Measurements from ENCODE around the gene CEP104. TPM values are rescaled to one million over a fixed set of nuclear protein-coding genes. Genes with fewer than 3 reads are reported as not detected.

Gene CEP104
- total and polyA plus RNA-seq, 2 donors (not counting 1 experiment from before 2014, with no cell fraction given), result 27.7 to 71.8 TPM

GRCh38 chr1:3896396-3897000 is 39.5 kb upstream of the CEP104 start:
- intact Hi-C loops (cut with micrococcal nuclease), result no loop called here
- Mint-ChIP-seq H3K4me1 (peaks cover 40% of the 10 kb centered on the region), H3K27ac (no peak overlapping the region), H3K9me3 (ENCODE audit: insufficient read depth) (peaks cover 4% of the 10 kb centered on the region), H3K27me3 (no peaks in the 10 kb centered on the region), H3K4me3 (no peak overlapping the region)
- Histone ChIP-seq H3K79me2 (ENCODE audit: control insufficient read depth, insufficient read depth, low read length) (peaks cover 73% of the 10 kb centered on the region), H3K27me3 (replicated peaks in 1 of 4; ENCODE audit: control extremely low read depth in 1 of 4, control insufficient read depth in 3 of 4, insufficient read depth in 4 of 4, low read length in 3 of 4) (no peaks in the 10 kb centered on the region), H3K4me3 (ENCODE audit: control extremely low read depth in 1 of 5, extremely low read depth in 1 of 5, insufficient read depth in 1 of 5, low read depth in 2 of 5, low read length in 4 of 5) (no peak overlapping the region), H3K36me3 (replicated peaks in 1 of 2; ENCODE audit: control extremely low read depth in 1 of 2, control insufficient read depth in 1 of 2, extremely low read depth in 1 of 2, insufficient read depth in 2 of 2, low read length in 1 of 2) (peaks cover 0 to 7% of the 10 kb centered on the region in 2 experiments), H3K9me3 (ENCODE audit: control extremely low read depth in 1 of 3, control insufficient read depth in 2 of 3, insufficient read depth in 1 of 3, low read length in 2 of 3) (peaks cover 0 to 18% (median 7%) of the 10 kb centered on the region in 3 donors), H3K27ac (ENCODE audit: low read length in 2 of 2) (no peak overlapping the region), H3K4me1 (ENCODE audit: control insufficient read depth in 2 of 2, insufficient read depth in 2 of 2, low read length in 2 of 2) (peaks cover 18 to 27% of the 10 kb centered on the region in 2 donors), H2AFZ (ENCODE audit: insufficient read depth, low read depth, low read length, poor library complexity, severe bottlenecking) (no peak overlapping the region), H3K9ac (ENCODE audit: low read length) (no peak overlapping the region), H4K20me1 (ENCODE audit: control insufficient read depth, insufficient read depth, low read length, poor library complexity, severe bottlenecking) (peaks cover 19% of the 10 kb centered on the region), H3K4me2 (replicated peaks; ENCODE audit: low read depth, low read length, poor library complexity, severe bottlenecking) (no peak overlapping the region)
- ATAC-seq (ENCODE audit: low read depth) (no peak), DNase-seq (no peak)
- TF ChIP-seq, protein P1, sequence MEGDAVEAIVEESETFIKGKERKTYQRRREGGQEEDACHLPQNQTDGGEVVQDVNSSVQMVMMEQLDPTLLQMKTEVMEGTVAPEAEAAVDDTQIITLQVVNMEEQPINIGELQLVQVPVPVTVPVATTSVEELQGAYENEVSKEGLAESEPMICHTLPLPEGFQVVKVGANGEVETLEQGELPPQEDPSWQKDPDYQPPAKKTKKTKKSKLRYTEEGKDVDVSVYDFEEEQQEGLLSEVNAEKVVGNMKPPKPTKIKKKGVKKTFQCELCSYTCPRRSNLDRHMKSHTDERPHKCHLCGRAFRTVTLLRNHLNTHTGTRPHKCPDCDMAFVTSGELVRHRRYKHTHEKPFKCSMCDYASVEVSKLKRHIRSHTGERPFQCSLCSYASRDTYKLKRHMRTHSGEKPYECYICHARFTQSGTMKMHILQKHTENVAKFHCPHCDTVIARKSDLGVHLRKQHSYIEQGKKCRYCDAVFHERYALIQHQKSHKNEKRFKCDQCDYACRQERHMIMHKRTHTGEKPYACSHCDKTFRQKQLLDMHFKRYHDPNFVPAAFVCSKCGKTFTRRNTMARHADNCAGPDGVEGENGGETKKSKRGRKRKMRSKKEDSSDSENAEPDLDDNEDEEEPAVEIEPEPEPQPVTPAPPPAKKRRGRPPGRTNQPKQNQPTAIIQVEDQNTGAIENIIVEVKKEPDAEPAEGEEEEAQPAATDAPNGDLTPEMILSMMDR (IDR thresholded peaks at IDR 0.05), result no peak
- no peak for TF ChIP-seq EZH2 (IDR thresholded peaks at IDR 0.05; ENCODE audit: borderline replicate concordance, insufficient read depth, low read depth, low read length, poor library complexity, severe bottlenecking)
- POLR2A ChIA-PET, result no interaction called here
- WGBS (ENCODE audit: insufficient coverage), result 100% methylated on average over 4 of the region's 7 CpGs
- CTCF ChIA-PET, result interaction anchor here (0.7 kb wide), 1 partner anchor 121 kb away, joined by 3 read pairs; no protein-coding TSS in a partner anchor

DNA sequence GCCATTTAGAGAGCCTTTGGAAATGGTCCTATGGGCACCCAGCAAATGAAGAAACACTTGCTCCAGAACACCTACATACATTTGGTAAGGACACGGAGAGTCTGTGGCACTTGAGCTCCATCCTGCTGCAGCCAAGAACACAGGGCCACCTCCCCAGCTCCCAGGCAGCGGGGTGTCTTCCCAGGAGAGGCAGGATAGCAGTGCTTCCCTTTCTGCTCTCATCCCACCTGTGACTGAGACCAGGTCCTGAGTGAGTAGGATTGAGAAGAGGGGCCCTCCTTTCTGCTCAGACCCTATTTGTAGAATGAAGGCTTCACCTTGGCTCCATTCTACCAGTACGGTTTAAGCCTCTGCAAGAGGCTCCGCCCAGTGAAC is 38.9 kb upstream of the CEP104 start:
- H3K27me3 Mint-ChIP-seq, result no peaks in the 10 kb centered on the region
- peaks cover 78% of the 10 kb centered on the region for H3K79me2 ChIP-seq (ENCODE audit: control insufficient read depth, insufficient read depth, low read length)
- 96% methylated on average over 3 of the region's 4 CpGs for WGBS (ENCODE audit: insufficient coverage)
- DNase-seq (no peak), ATAC-seq (ENCODE audit: low read depth) (no peak)
- H3K27ac Mint-ChIP-seq, result no peak overlapping the region
- H3K9me3 Mint-ChIP-seq (ENCODE audit: insufficient read depth), result peaks cover 4% of the 10 kb centered on the region
- H3K4me3 Mint-ChIP-seq, result no peak overlapping the region
- peaks cover 0 to 18% (median 7%) of the 10 kb centered on the region in 3 donors for H3K9me3 ChIP-seq (ENCODE audit: control extremely low read depth in 1 of 3, control insufficient read depth in 2 of 3, insufficient read depth in 1 of 3, low read length in 2 of 3)
- peaks cover 41% of the 10 kb centered on the region for H3K4me1 Mint-ChIP-seq
- H3K4me3 ChIP-seq (ENCODE audit: control extremely low read depth in 1 of 5, extremely low read depth in 1 of 5, insufficient read depth in 1 of 5, low read depth in 2 of 5, low read length in 4 of 5), result no peak overlapping the region
- no peak overlapping the region for H3K4me2 ChIP-seq (replicated peaks; ENCODE audit: low read depth, low read length, poor library complexity, severe bottlenecking)
- no peaks in the 10 kb centered on the region for H3K27me3 ChIP-seq (replicated peaks in 1 of 4; ENCODE audit: control extremely low read depth in 1 of 4, control insufficient read depth in 3 of 4, insufficient read depth in 4 of 4, low read length in 3 of 4)
- ChIA-PET POLR2A (no interaction called here), CTCF (no interaction called here)
- H3K27ac ChIP-seq (ENCODE audit: low read length in 2 of 2), result no peak overlapping the region
- H3K36me3 ChIP-seq (replicated peaks in 1 of 2; ENCODE audit: control extremely low read depth in 1 of 2, control insufficient read depth in 1 of 2, extremely low read depth in 1 of 2, insufficient read depth in 2 of 2, low read length in 1 of 2), result peaks cover 0 to 12% of the 10 kb centered on the region in 2 experiments
- H4K20me1 ChIP-seq (ENCODE audit: control insufficient read depth, insufficient read depth, low read length, poor library complexity, severe bottlenecking), result peaks cover 19% of the 10 kb centered on the region
- TF ChIP-seq EZH2 (IDR thresholded peaks at IDR 0.05; ENCODE audit: borderline replicate concordance, insufficient read depth, low read depth, low read length, poor library complexity, severe bottlenecking), result no peak
- TF ChIP-seq, protein P1 (IDR thresholded peaks at IDR 0.05), result no peak
- no peak overlapping the region for H2AFZ ChIP-seq (ENCODE audit: insufficient read depth, low read depth, low read length, poor library complexity, severe bottlenecking)
- H3K9ac ChIP-seq (ENCODE audit: low read length), result no peak overlapping the region
- H3K4me1 ChIP-seq (ENCODE audit: control insufficient read depth in 2 of 2, insufficient read depth in 2 of 2, low read length in 2 of 2), result peaks cover 18 to 30% of the 10 kb centered on the region in 2 donors
- intact Hi-C loops (cut with micrococcal nuclease), result no loop called here
